ENCODE results near the gene ESR1.

The ESR1 gene

DNA sequence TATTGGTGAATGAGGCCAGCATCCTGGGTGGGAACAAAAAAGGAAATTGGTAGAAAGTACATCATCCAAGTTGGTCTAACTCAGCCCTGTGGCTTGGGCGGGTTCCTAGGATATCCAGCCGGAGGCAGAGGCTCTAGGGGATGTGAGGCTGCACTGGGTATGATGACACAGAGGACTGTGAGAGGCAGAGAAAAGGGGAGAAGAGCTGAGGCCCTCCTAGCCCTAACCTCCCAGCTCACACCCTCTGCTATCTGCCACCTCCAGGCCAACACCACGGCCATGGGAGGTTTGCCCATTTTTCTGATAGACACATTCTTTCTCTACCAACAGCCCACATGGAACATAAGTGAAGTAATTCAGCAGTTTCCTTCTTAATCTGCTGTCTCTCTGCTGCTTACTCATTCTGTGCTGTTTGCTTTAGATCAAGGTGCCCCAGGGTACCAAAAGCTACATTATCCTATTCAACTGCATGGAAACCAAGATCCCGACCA is 284.4 kb downstream of the ESR1 start:
- no peaks in the 10 kb centered on the region for H3K79me2 ChIP-seq
- H3K9me3 ChIP-seq (ENCODE audit: control insufficient read depth, low read length), result no peaks in the 10 kb centered on the region
- TF ChIP-seq, protein P1, sequence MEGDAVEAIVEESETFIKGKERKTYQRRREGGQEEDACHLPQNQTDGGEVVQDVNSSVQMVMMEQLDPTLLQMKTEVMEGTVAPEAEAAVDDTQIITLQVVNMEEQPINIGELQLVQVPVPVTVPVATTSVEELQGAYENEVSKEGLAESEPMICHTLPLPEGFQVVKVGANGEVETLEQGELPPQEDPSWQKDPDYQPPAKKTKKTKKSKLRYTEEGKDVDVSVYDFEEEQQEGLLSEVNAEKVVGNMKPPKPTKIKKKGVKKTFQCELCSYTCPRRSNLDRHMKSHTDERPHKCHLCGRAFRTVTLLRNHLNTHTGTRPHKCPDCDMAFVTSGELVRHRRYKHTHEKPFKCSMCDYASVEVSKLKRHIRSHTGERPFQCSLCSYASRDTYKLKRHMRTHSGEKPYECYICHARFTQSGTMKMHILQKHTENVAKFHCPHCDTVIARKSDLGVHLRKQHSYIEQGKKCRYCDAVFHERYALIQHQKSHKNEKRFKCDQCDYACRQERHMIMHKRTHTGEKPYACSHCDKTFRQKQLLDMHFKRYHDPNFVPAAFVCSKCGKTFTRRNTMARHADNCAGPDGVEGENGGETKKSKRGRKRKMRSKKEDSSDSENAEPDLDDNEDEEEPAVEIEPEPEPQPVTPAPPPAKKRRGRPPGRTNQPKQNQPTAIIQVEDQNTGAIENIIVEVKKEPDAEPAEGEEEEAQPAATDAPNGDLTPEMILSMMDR (IDR thresholded peaks at IDR 0.05), result no peak
- H3K4me1 ChIP-seq, result no peaks in the 10 kb centered on the region
- no peak overlapping the region for H3K9ac ChIP-seq
- no peak overlapping the region for H3K4me3 ChIP-seq (ENCODE audit: low read depth, low read length)
- no peak overlapping the region for H3K27ac ChIP-seq
- no peaks in the 10 kb centered on the region for H3K27me3 ChIP-seq (ENCODE audit: control insufficient read depth, insufficient read depth, low read length)
- no peak overlapping the region for H2AFZ ChIP-seq
- no peaks in the 10 kb centered on the region for H3K36me3 ChIP-seq (ENCODE audit: control insufficient read depth, insufficient read depth, low read length)
- H3K4me2 ChIP-seq (ENCODE audit: low read length), result no peak overlapping the region

- Histone ChIP-seq H3K4me2 (ENCODE audit: low read length) (no peak overlapping the region), H3K4me1 (no peaks in the 10 kb centered on the region), H3K27me3 (ENCODE audit: control insufficient read depth, insufficient read depth, low read length) (no peaks in the 10 kb centered on the region), H3K27ac (no peak overlapping the region), H3K79me2 (no peaks in the 10 kb centered on the region), H3K9ac (no peak overlapping the region), H3K4me3 (ENCODE audit: low read depth, low read length) (no peak overlapping the region), H2AFZ (no peak overlapping the region), H3K36me3 (ENCODE audit: control insufficient read depth, insufficient read depth, low read length) (no peaks in the 10 kb centered on the region), H3K9me3 (ENCODE audit: control insufficient read depth, low read length) (no peaks in the 10 kb centered on the region)
- TF ChIP-seq, protein P1 (IDR thresholded peaks at IDR 0.05), result no peak
Measured at GRCh38 chr6:152093711-152094110, 286.2 kb downstream of the ESR1 start.

DNA sequence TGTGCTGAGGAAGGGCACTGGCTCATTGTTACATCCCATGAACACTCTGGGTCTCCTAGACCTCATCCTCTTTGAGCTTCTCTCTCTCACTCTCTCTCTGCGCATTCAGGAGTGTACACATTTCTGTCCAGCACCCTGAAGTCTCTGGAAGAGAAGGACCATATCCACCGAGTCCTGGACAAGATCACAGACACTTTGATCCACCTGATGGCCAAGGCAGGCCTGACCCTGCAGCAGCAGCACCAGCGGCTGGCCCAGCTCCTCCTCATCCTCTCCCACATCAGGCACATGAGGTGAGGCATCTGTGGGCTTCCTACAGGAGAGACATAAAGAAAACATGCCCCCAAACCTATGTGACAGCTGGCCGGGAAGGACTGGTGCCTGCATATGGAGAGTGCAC is 286.8 kb downstream of the ESR1 start:
- Histone ChIP-seq H3K36me3 (ENCODE audit: control insufficient read depth, insufficient read depth, low read length) (no peaks in the 10 kb centered on the region), H3K9ac (no peak overlapping the region), H3K4me3 (ENCODE audit: low read depth, low read length) (no peak overlapping the region), H3K27me3 (ENCODE audit: control insufficient read depth, insufficient read depth, low read length) (no peaks in the 10 kb centered on the region), H3K79me2 (no peaks in the 10 kb centered on the region), H3K27ac (no peak overlapping the region), H3K4me2 (ENCODE audit: low read length) (no peak overlapping the region), H2AFZ (no peak overlapping the region), H3K4me1 (no peaks in the 10 kb centered on the region), H3K9me3 (ENCODE audit: control insufficient read depth, low read length) (no peaks in the 10 kb centered on the region)
- TF ChIP-seq, protein P1 (IDR thresholded peaks at IDR 0.05), result no peak

DNA sequence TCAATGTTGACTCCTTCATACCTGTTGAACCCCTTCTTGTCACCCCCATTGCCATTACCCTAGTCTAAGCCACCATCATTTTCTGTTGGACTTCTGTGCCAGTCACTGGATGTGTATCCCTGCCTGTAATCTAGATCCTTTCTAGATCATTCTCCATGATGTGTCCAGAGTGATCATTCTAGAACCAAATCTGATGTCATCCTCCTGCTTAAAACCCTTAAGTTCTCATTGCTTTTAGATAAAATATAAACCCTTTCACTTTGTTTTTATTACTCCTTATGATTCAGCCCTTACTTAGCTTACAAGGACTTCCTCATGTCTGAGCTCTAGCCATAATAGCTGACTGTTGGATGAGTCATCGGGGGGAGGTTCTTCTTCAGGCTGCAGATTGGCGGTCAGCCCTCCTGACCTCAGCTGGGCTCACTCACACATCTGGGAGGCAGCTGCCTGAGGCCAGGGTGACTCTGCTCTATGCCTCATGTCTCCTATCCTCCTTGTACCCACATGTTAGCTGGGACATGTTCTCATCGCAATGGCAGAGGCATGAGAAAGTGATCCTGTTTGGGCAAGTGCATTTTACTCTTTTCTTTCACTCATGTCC is 287.6 kb downstream of the ESR1 start:
- H3K4me3 ChIP-seq (ENCODE audit: low read depth, low read length), result no peak overlapping the region
- H3K4me2 ChIP-seq (ENCODE audit: low read length), result no peak overlapping the region
- H2AFZ ChIP-seq, result no peak overlapping the region
- H3K79me2 ChIP-seq, result no peaks in the 10 kb centered on the region
- TF ChIP-seq, protein P1 (IDR thresholded peaks at IDR 0.05), result no peak
- H3K36me3 ChIP-seq (ENCODE audit: control insufficient read depth, insufficient read depth, low read length), result no peaks in the 10 kb centered on the region
- H3K27ac ChIP-seq, result no peak overlapping the region
- no peaks in the 10 kb centered on the region for H3K9me3 ChIP-seq (ENCODE audit: control insufficient read depth, low read length)
- no peak overlapping the region for H3K9ac ChIP-seq
- no peaks in the 10 kb centered on the region for H3K4me1 ChIP-seq
- H3K27me3 ChIP-seq (ENCODE audit: control insufficient read depth, insufficient read depth, low read length), result no peaks in the 10 kb centered on the region

DNA sequence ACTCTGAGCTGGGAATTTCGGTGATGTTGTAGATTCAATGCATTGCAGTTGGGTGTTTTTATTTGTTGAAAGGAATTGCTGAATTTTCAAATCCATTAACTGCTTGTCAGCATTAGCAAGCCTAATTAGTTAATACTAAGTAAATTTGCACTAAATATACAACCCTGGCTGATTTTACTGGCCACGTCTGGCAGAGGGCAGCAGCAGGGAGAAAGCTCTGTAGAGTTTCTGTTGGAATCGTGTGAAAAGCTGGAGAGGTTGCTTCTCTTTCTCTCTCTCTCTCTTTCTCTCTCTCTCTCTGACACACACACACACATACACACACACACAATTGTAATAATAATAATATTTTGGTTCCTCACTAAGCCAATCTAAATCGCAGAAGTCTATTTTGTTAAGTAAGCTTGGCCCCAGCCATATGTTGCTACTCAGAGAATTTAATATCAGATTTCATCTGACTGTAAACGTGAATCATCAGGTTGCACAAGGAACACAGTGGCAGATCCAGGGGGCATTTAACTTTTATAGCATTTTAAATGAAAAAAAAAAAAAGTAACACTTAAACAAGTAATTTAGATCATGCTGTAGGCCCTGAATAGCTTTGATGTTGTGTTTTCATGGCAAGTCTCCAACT is 289.5 kb downstream of the ESR1 start:
- Histone ChIP-seq H3K36me3 (ENCODE audit: control insufficient read depth, insufficient read depth, low read length) (no peaks in the 10 kb centered on the region), H3K4me3 (ENCODE audit: low read depth, low read length) (no peak overlapping the region), H2AFZ (no peak overlapping the region), H3K27me3 (ENCODE audit: control insufficient read depth, insufficient read depth, low read length) (no peaks in the 10 kb centered on the region), H3K27ac (no peak overlapping the region), H3K9ac (no peak overlapping the region), H3K9me3 (ENCODE audit: control insufficient read depth, low read length) (no peaks in the 10 kb centered on the region), H3K4me2 (ENCODE audit: low read length) (no peak overlapping the region), H3K4me1 (no peaks in the 10 kb centered on the region), H3K79me2 (no peaks in the 10 kb centered on the region)
- TF ChIP-seq, protein P1 (IDR thresholded peaks at IDR 0.05), result no peak
